ENCODE data around the gene NWD2.

GRCh38 chr4:37450309-37450708 is 205.8 kb downstream of the NWD2 start:
- TF ChIP-seq EZH2phosphoT487 (IDR thresholded peaks at IDR 0.05; ENCODE audit: low read depth, severe bottlenecking, unreplicated experiment) (no peak), CTCF (IDR thresholded peaks at IDR 0.05; ENCODE audit: poor library complexity) (no peak)
